ENCODE measurements around the gene PISD. TPM values are rescaled to one million over a fixed set of nuclear protein-coding genes. Genes with fewer than 3 reads are reported as not detected.
A peak's percentile ranks its signal among the peaks of the same experiment; 100 is the strongest.

PISD gene
- total RNA-seq, 1 donor from 2014 or later, result 16.6 TPM

- ATAC-seq (ENCODE audit: poor library complexity) (peak; percentile 41), DNase-seq (no peak)
- intact Hi-C loops (cut with DNase I), result no loop called here
Measured at GRCh38 chr22:31586137-31586920, 75.7 kb downstream of the PISD start.

- DNase-seq (no peak), ATAC-seq (ENCODE audit: poor library complexity) (peak; percentile 45)
- intact Hi-C loops (cut with DNase I), result no loop called here
Measured at GRCh38 chr22:31585161-31585859, 76.7 kb downstream of the PISD start.

GRCh38 chr22:31584804-31585160 lies 77.2 kb downstream of the PISD start:
- intact Hi-C loops (cut with DNase I), result no loop called here
- ATAC-seq (ENCODE audit: poor library complexity), result no peak

GRCh38 chr22:31583861-31584485 lies 78.0 kb downstream of the PISD start:
- no peak for ATAC-seq (ENCODE audit: poor library complexity)
- intact Hi-C loops (cut with DNase I), result no loop called here

More at GRCh38 chr22:31584804-31585160, 77.2 kb downstream of the PISD start:
- DNase-seq, result no peak

GRCh38 chr22:31579835-31580242 lies 82.2 kb downstream of the PISD start:
- intact Hi-C loops (cut with DNase I), result no loop called here
- DNase-seq (no peak), ATAC-seq (ENCODE audit: poor library complexity) (no peak)

More at GRCh38 chr22:31583861-31584485, 78.0 kb downstream of the PISD start:
- DNase-seq, result no peak

- ATAC-seq (ENCODE audit: poor library complexity) (no peak), DNase-seq (no peak)
- intact Hi-C loops (cut with DNase I), result no loop called here
Measured at GRCh38 chr22:31578171-31578570, 83.8 kb downstream of the PISD start.

- intact Hi-C loops (cut with DNase I), result no loop called here
- DNase-seq (no peak), ATAC-seq (ENCODE audit: poor library complexity) (no peak)
Measured at GRCh38 chr22:31577711-31578110, 84.3 kb downstream of the PISD start.

GRCh38 chr22:31575190-31575589 lies 86.8 kb downstream of the PISD start:
- intact Hi-C loops (cut with DNase I), result no loop called here
- ATAC-seq (ENCODE audit: poor library complexity) (no peak), DNase-seq (no peak)

GRCh38 chr22:31574055-31574670 lies 87.9 kb downstream of the PISD start:
- intact Hi-C loops (cut with DNase I), result no loop called here
- no peak for DNase-seq
- no peak for ATAC-seq (ENCODE audit: poor library complexity)

- intact Hi-C loops (cut with DNase I), result no loop called here
- no peak for ATAC-seq (ENCODE audit: poor library complexity)
Measured at GRCh38 chr22:31572939-31573338, 89.1 kb downstream of the PISD start.

GRCh38 chr22:31569126-31569525 lies 92.9 kb downstream of the PISD start:
- DNase-seq (no peak), ATAC-seq (ENCODE audit: poor library complexity) (no peak)
- intact Hi-C loops (cut with DNase I), result no loop called here

More at GRCh38 chr22:31572939-31573338, 89.1 kb downstream of the PISD start:
- DNase-seq, result no peak

Small RNAs within 50 kb of the gene (microRNA-seq; reads per million reads assigned to microRNA genes)
- not detected for gene MIR7109

Other genes with a start within 250 kb of the PISD start
- gene EIF4ENIF1, start 172.4 kb downstream of the PISD start, total RNA-seq, result 21.7 TPM
- gene SFI1, start 165.7 kb downstream of the PISD start, total RNA-seq, result 5.7 TPM
- gene PRR14L, start 87.9 kb upstream of the PISD start, total RNA-seq, result 17.8 TPM
- gene DEPDC5, start 91.8 kb upstream of the PISD start, total RNA-seq, result 10.8 TPM